ENCODE results near the gene DGKQ. TPM values are rescaled to one million over a fixed set of nuclear protein-coding genes. Genes with fewer than 3 reads are reported as not detected.

DGKQ gene
- total RNA-seq, 1 experiment from 2014 or later, result 12.2 TPM

DNA sequence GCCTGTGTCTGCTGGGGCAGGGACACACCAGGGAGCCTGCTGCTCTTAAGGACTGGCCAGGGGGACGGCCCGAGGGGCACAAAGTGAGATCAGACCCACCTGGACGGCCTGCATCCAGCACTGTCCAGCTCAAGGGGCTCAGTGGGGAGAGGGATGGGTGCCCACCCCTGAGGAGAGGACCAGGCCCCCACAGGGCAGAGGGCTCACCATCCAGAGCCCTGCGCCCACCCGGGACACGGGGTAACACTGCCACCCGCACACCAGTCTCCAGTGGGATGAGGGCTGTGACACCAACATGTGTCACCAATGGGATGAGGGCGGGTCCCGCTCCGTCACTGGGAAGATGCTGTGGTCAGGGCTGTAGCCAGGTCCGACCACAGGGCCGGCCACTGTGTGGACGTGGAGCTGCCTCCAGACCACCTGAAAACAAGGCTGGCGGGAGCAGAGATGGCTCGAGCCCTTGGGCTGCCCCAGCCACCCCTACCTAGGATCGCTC is 13.2 kb downstream of the DGKQ start:
- DNase-seq (ENCODE audit: low read depth, low spot score) (no peak), ATAC-seq (peak; percentile 12; the same call in 1 of the 2 replicates)
- Histone ChIP-seq H3K36me3 (ENCODE audit: control insufficient read depth, insufficient read depth, low read length) (no peaks in the 10 kb centered on the region), H3K27ac (ENCODE audit: low read length) (no peak overlapping the region), H3K4me1 (ENCODE audit: control insufficient read depth, insufficient read depth, low read length) (no peaks in the 10 kb centered on the region), H3K4me3 (ENCODE audit: low read depth in 2 of 2, low read length in 2 of 2) (no peak overlapping the region), H3K27me3 (ENCODE audit: control insufficient read depth, insufficient read depth, low read length) (no peaks in the 10 kb centered on the region), H3K9me3 (ENCODE audit: control insufficient read depth, insufficient read depth, low read depth, low read length) (no peaks in the 10 kb centered on the region)
- in situ Hi-C loops (cut with HindIII; ENCODE audit: low pct_unique_long_range_greater_than_20kb, low sequenced_read_pairs), result no loop called here
- intact Hi-C loops (cut with micrococcal nuclease; ENCODE audit: unreplicated experiment), result no loop called here
- POLR2A ChIA-PET, result no interaction called here
- TF ChIP-seq POLR2AphosphoS5 (IDR thresholded peaks at IDR 0.05; ENCODE audit: low read depth, low read length) (no peak), REST (IDR thresholded peaks at IDR 0.05; ENCODE audit: insufficient read depth in 1 of 2, low read depth in 2 of 2, low read length in 1 of 2) (no peak), SIN3A (IDR thresholded peaks at IDR 0.05; ENCODE audit: borderline replicate concordance, insufficient read depth, low read depth, low read length) (no peak), TCF7L2 (IDR thresholded peaks at IDR 0.05; ENCODE audit: low read depth, low read length) (no peak)
- TF ChIP-seq, protein P1, sequence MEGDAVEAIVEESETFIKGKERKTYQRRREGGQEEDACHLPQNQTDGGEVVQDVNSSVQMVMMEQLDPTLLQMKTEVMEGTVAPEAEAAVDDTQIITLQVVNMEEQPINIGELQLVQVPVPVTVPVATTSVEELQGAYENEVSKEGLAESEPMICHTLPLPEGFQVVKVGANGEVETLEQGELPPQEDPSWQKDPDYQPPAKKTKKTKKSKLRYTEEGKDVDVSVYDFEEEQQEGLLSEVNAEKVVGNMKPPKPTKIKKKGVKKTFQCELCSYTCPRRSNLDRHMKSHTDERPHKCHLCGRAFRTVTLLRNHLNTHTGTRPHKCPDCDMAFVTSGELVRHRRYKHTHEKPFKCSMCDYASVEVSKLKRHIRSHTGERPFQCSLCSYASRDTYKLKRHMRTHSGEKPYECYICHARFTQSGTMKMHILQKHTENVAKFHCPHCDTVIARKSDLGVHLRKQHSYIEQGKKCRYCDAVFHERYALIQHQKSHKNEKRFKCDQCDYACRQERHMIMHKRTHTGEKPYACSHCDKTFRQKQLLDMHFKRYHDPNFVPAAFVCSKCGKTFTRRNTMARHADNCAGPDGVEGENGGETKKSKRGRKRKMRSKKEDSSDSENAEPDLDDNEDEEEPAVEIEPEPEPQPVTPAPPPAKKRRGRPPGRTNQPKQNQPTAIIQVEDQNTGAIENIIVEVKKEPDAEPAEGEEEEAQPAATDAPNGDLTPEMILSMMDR (IDR thresholded peaks at IDR 0.05), result no peak
- CTCF ChIA-PET, result interaction anchor here (0.6 kb wide), 1 partner anchor 36 kb away, joined by 3 read pairs; no protein-coding TSS in a partner anchor
- BruUV-seq (replicated peaks), result no TSS peak

GRCh38 chr4:959338-960139 is 13.8 kb downstream of the DGKQ start:
- ATAC-seq, result peak; percentile 23
- H3K27ac ChIP-seq (ENCODE audit: low read length), result no peak overlapping the region
- no peaks in the 10 kb centered on the region for H3K9me3 ChIP-seq (ENCODE audit: control insufficient read depth, insufficient read depth, low read depth, low read length)
- BruUV-seq (replicated peaks), result no TSS peak
- H3K4me1 ChIP-seq (ENCODE audit: control insufficient read depth, insufficient read depth, low read length), result no peaks in the 10 kb centered on the region
- DNase-seq (ENCODE audit: low read depth, low spot score), result no peak
- H3K4me3 ChIP-seq (ENCODE audit: low read depth in 2 of 2, low read length in 2 of 2), result no peak overlapping the region
- no peaks in the 10 kb centered on the region for H3K27me3 ChIP-seq (ENCODE audit: control insufficient read depth, insufficient read depth, low read length)
- in situ Hi-C loops (cut with HindIII; ENCODE audit: low pct_unique_long_range_greater_than_20kb, low sequenced_read_pairs) (no loop called here), intact Hi-C loops (cut with micrococcal nuclease; ENCODE audit: unreplicated experiment) (no loop called here)
- ChIA-PET POLR2A (no interaction called here), CTCF (interaction anchor here (0.6 kb wide), 1 partner anchor 36 kb away, joined by 3 read pairs; no protein-coding TSS in a partner anchor)
- no peaks in the 10 kb centered on the region for H3K36me3 ChIP-seq (ENCODE audit: control insufficient read depth, insufficient read depth, low read length)
- no peak for TF ChIP-seq REST (IDR thresholded peaks at IDR 0.05; ENCODE audit: insufficient read depth in 1 of 2, low read depth in 2 of 2, low read length in 1 of 2)
- TF ChIP-seq TCF7L2 (IDR thresholded peaks at IDR 0.05; ENCODE audit: low read depth, low read length), result no peak
- no peak for TF ChIP-seq SIN3A (IDR thresholded peaks at IDR 0.05; ENCODE audit: borderline replicate concordance, insufficient read depth, low read depth, low read length)
- no peak for TF ChIP-seq POLR2AphosphoS5 (IDR thresholded peaks at IDR 0.05; ENCODE audit: low read depth, low read length)
- TF ChIP-seq, protein P1 (IDR thresholded peaks at IDR 0.05), result no peak
